HL-60 (cell line): ENCODE measurements around the gene SUPT20H.

Experiments
- DNase-seq, 2 experiments: peaks; one replicate each; pipeline ENCODE4 v3.0.0-alpha.2; 2010 to 2020; ENCODE audit warnings: low read depth in 1 of 2, low spot score in 1 of 2
- H3K27ac ChIP-seq: fragments of 250-450 bp; sonication (Bioruptor Pico); replicated peaks from 2 replicates; pipeline ENCODE4 v1.5.1; 2020; ENCODE audit warnings: mild to moderate bottlenecking, moderate library complexity
- H3K27me3 ChIP-seq: fragments of 250-450 bp; sonication (Bioruptor Pico); 2 replicates; pipeline ENCODE4 v1.5.1; 2021; ENCODE audit warnings: mild to moderate bottlenecking, moderate library complexity; ENCODE audit not compliant: insufficient read depth, poor library complexity, severe bottlenecking
- H3K4me3 ChIP-seq: replicated peaks from 2 replicates; pipeline ENCODE4 v1.5.1; 2011; ENCODE audit warnings: mild to moderate bottlenecking, control low read depth, low read length; ENCODE audit not compliant: insufficient read depth
- CTCF ChIP-seq: IDR thresholded peaks from one replicate; pipeline ENCODE4 v1.5.1; 2011; ENCODE audit warnings: low read length, control low read depth, inconsistent platforms; ENCODE audit not compliant: insufficient read depth
- GABPA ChIP-seq: IDR thresholded peaks from 2 replicates; pipeline ENCODE4 v1.6.1; 2012; ENCODE audit warnings: low read depth
- POLR2AphosphoS5 ChIP-seq: IDR thresholded peaks from 2 replicates; pipeline ENCODE4 v1.6.1; 2012; ENCODE audit warnings: low read depth
- REST ChIP-seq: IDR thresholded peaks from 2 replicates; pipeline ENCODE4 v1.6.1; 2012; ENCODE audit warnings: low read depth; ENCODE audit not compliant: insufficient replicate concordance
- SPI1 ChIP-seq: IDR thresholded peaks from 2 replicates; pipeline ENCODE4 v1.6.1; 2012; ENCODE audit warnings: low read depth, mild to moderate bottlenecking, borderline replicate concordance

Gene SUPT20H

GRCh38 chr13:37070956-37071355, 11.5 kb upstream of the SUPT20H start:
- TF ChIP-seq REST (no peak), SPI1 (no peak), CTCF (no peak), POLR2AphosphoS5 (no peak), GABPA (no peak)
- no peak overlapping the region for H3K27ac ChIP-seq
- no peaks in the 10 kb centered on the region for H3K27me3 ChIP-seq
- H3K4me3 ChIP-seq = no peak overlapping the region
- DNase-seq = no peak

- Histone ChIP-seq H3K27me3 (no peaks in the 10 kb centered on the region), H3K27ac (no peak overlapping the region), H3K4me3 (no peak overlapping the region)
- no peak for DNase-seq
- TF ChIP-seq SPI1 = no peak
- no peak for TF ChIP-seq CTCF
- no peak for TF ChIP-seq REST
Measured at GRCh38 chr13:37070145-37070695, 10.7 kb upstream of the SUPT20H start.

- no peak overlapping the region for H3K4me3 ChIP-seq
- DNase-seq = no peak
Measured at GRCh38 chr13:37069597-37070103, 10.2 kb upstream of the SUPT20H start.

More at GRCh38 chr13:37069597-37070103, 10.2 kb upstream of the SUPT20H start:
- TF ChIP-seq CTCF (no peak), GABPA (no peak), SPI1 (no peak), REST (no peak), POLR2AphosphoS5 (no peak)
- H3K27me3 ChIP-seq = no peaks in the 10 kb centered on the region
- H3K27ac ChIP-seq = no peak overlapping the region
